Smooth muscle cell (in vitro differentiated cells): ENCODE measurements around the gene HOXD12. TPM values are rescaled to one million over a fixed set of nuclear protein-coding genes. Genes with fewer than 3 reads are reported as not detected.

ENCODE experiments used
- DNase-seq: peaks from one replicate; lab custom pipeline; 2025; ENCODE audit not compliant: unreplicated experiment; lab: John Stamatoyannopoulos, UW
- H2AFZ ChIP-seq: fragments of 200-600 bp; sonication (generic); 2 replicates; pipeline ENCODE4 v1.6.0; 2016; ENCODE audit warnings: antibody characterized with exemption, low read depth, mild to moderate bottlenecking
- H3F3A ChIP-seq: fragments of 200-600 bp; sonication (generic); 2 replicates; pipeline ENCODE4 v1.6.0; 2017; ENCODE audit warnings: antibody characterized with exemption, low read depth
- H3K27ac ChIP-seq: fragments of 200-600 bp; sonication (generic); 2 replicates; pipeline ENCODE4 v1.5.1; 2016; ENCODE audit warnings: low read depth, mild to moderate bottlenecking
- H3K27me3 ChIP-seq: fragments of 200-600 bp; sonication (generic); 2 replicates; pipeline ENCODE4 v1.6.1; 2016; ENCODE audit warnings: low read depth, mild to moderate bottlenecking
- H3K36me3 ChIP-seq: fragments of 200-600 bp; sonication (generic); 2 replicates; pipeline ENCODE4 v1.5.1; 2016; ENCODE audit warnings: low read depth
- H3K4me1 ChIP-seq: fragments of 200-600 bp; sonication (generic); 2 replicates; pipeline ENCODE4 v1.5.1; 2016; ENCODE audit warnings: low read depth
- H3K4me2 ChIP-seq: fragments of 200-600 bp; sonication (generic); 2 replicates; pipeline ENCODE4 v1.6.0; 2016; ENCODE audit warnings: mild to moderate bottlenecking
- H3K4me3 ChIP-seq: fragments of 200-600 bp; sonication (generic); 2 replicates; pipeline ENCODE4 v1.5.1; 2016; ENCODE audit warnings: mild to moderate bottlenecking
- H3K79me2 ChIP-seq: fragments of 200-600 bp; sonication (generic); 2 replicates; pipeline ENCODE4 v1.6.0; 2016; ENCODE audit warnings: low read depth, mild to moderate bottlenecking
- H3K9ac ChIP-seq: fragments of 200-600 bp; sonication (generic); 2 replicates; pipeline ENCODE4 v1.6.0; 2016; ENCODE audit warnings: low read depth
- H3K9me3 ChIP-seq: fragments of 200-600 bp; sonication (generic); replicated peaks from 2 replicates; pipeline ENCODE4 v1.5.1; 2016; ENCODE audit warnings: low read depth
- H4K20me1 ChIP-seq: fragments of 200-600 bp; sonication (generic); 2 replicates; pipeline ENCODE4 v1.6.0; 2016; ENCODE audit warnings: low read depth
- CTCF ChIP-seq: fragments of 200-600 bp; sonication (generic); IDR thresholded peaks from 2 replicates; pipeline ENCODE4 v1.5.1; 2017; ENCODE audit warnings: borderline replicate concordance, mild to moderate bottlenecking, antibody characterized with exemption; ENCODE audit not compliant: insufficient read depth, poor library complexity, severe bottlenecking
- WGBS: methylation state at CpG from one replicate; pipeline ENCODE4 v1.1.7; 2016; ENCODE audit warnings: low lambda C conversion rate; 5-methylcytosine and 5-hydroxymethylcytosine counted together
- polyA plus RNA-seq: library from polyadenylated mRNA; unstranded; fragments of >200 nt; fragmentation: Nextera tagmentation; extraction: Ambion mirVana; gene quantifications from 2 replicates; pipeline ENCODE4 v1.2.1, GENCODE V29; 2016
- total RNA-seq: library from RNA; depleted of rRNA; stranded (reverse); fragments of >200 nt; gene quantifications from 2 replicates; pipeline ENCODE4 v1.2.3, GENCODE V29; 2014

The HOXD12 gene
- total and polyA plus RNA-seq, 2 experiments from 2014 or later = not detected

GRCh38 chr2:176104316-176105077, 4.9 kb downstream of the HOXD12 start:
- Histone ChIP-seq H3K4me3 (peak overlapping the region; percentile 57), H3K9ac (peak overlapping the region; percentile 41), H3K27ac (peak overlapping the region; percentile 81)

GRCh38 chr2:176105078-176105729, 5.6 kb downstream of the HOXD12 start:
- H4K20me1 ChIP-seq = peaks cover 33% of the 10 kb centered on the region
- peaks cover 11% of the 10 kb centered on the region for H3K79me2 ChIP-seq
- 6% methylated on average over 21 of the region's 25 CpGs for WGBS
- H3K9me3 ChIP-seq = no peaks in the 10 kb centered on the region
- H3K9ac ChIP-seq = peak overlapping the region; percentile 41
- H3K4me3 ChIP-seq = peak overlapping the region; percentile 57
- DNase-seq = no peak
- H3K27me3 ChIP-seq = peaks cover 92% of the 10 kb centered on the region
- H3K36me3 ChIP-seq = no peaks in the 10 kb centered on the region
- H3F3A ChIP-seq = no peaks in the 10 kb centered on the region
- H2AFZ ChIP-seq = peak overlapping the region; percentile 82
- peak overlapping the region; percentile 92 for H3K4me2 ChIP-seq
- no peaks in the 10 kb centered on the region for H3K4me1 ChIP-seq
- peak overlapping the region; percentile 81 for H3K27ac ChIP-seq
- no peak for TF ChIP-seq CTCF

More at GRCh38 chr2:176104316-176105077, 4.9 kb downstream of the HOXD12 start:
- no peak for TF ChIP-seq CTCF
- WGBS = under 1% methylated on average over 52 of the region's 56 CpGs
- DNase-seq = no peak
- H3F3A ChIP-seq = no peaks in the 10 kb centered on the region
- peak overlapping the region; percentile 82 for H2AFZ ChIP-seq
- H3K36me3 ChIP-seq = no peaks in the 10 kb centered on the region
- H3K9me3 ChIP-seq = no peaks in the 10 kb centered on the region
- peaks cover 92% of the 10 kb centered on the region for H3K27me3 ChIP-seq
- peaks cover 26% of the 10 kb centered on the region for H4K20me1 ChIP-seq
- peaks cover 11% of the 10 kb centered on the region for H3K79me2 ChIP-seq
- H3K4me1 ChIP-seq = no peaks in the 10 kb centered on the region
- H3K4me2 ChIP-seq = peak overlapping the region; percentile 92

DNA sequence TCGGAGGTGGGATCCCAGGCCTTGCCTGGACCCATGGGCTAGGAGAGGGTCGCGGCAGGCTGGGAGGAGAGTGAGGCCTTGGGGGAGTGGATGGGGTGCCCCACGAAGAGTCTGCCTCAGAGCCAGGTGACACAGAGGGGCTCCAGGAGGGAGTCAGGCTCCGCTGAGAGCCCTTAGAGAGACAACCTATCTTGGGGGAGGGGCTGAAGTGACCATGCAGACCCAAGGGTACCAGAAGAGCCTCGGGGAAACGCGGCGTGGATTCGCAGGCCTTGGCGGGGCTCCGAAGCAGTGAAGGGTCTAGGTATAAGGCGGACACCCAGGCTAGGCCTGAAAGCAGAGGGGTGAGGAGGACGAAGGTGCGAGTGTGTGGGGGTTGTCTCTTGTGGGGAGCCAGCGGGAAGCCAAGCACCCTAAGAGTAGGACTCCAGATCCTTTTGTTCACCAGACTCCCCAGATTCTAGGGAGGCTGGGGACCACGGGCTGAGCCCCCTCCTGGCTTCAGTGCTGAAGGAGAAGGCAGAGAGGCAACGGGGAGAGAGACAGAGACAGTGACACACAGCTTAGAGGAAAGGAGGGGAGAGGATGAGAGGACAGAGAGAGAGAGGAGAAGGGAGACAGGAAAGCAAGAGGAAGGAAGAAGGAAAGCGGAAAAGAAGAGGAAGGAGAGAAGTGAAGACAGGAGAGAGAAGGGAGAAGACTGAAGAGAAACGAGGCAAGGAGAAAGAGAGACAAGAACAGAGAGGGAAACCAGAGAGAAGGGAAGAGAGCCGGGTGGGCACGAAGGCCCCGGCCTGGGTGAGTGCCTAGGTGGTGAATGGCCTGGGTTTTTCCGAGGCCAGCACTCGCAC, 6.4 kb downstream of the HOXD12 start:
- Histone ChIP-seq H3K27me3 (peaks cover 92% of the 10 kb centered on the region), H3F3A (no peaks in the 10 kb centered on the region), H3K36me3 (no peaks in the 10 kb centered on the region), H3K4me2 (peak overlapping the region; percentile 92), H3K9ac (no peak overlapping the region), H3K4me3 (peak overlapping the region; percentile 57), H3K79me2 (peaks cover 17% of the 10 kb centered on the region), H4K20me1 (peaks cover 40% of the 10 kb centered on the region), H3K27ac (peak overlapping the region; percentile 37), H3K9me3 (no peaks in the 10 kb centered on the region), H2AFZ (peak overlapping the region; percentile 82), H3K4me1 (no peaks in the 10 kb centered on the region)
- WGBS = 14% methylated on average over 25 of the region's 25 CpGs
- DNase-seq = no peak
- TF ChIP-seq CTCF = no peak
